Measurements from ENCODE around the gene CWC15.

The CWC15 gene

DNA sequence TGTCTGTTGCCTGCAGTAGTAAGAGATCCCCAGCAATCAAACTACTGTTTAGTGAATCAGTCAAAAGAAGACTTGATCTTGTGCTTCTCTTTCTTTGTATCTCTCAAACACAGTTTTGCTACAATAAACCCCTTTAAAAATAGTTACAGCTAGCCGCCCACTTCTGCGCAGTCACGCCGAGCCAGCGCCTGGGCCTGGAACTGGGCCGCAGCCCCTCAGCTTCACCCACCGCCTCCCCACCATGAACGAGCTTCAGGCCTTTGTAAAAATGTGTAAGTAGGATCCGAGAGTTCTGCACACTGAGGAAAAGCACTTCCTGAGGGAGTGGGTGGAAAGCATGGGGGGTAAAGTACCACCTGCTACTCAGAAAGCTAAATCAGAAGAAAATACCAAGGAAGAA is 60.5 kb downstream of the CWC15 start:
- no peak for DNase-seq
